Endothelial cell of umbilical vein (primary cell): Measurements from ENCODE around the gene TAPBPL. TPM values are rescaled to one million over a fixed set of nuclear protein-coding genes. Genes with fewer than 3 reads are reported as not detected.
A peak's percentile ranks its signal among the peaks of the same experiment; 100 is the strongest.

Source experiments
- BruUV-seq: library from RNA; stranded (reverse); fragments of 400-500 nt; replicated peaks from 2 replicates; lab custom pipeline; 2021; lab: Mats Ljungman, UMichigan
- CTCF ChIA-PET: fragments of 300-600, 350-600 bp; sonication (Branson Sonifier 250); formaldehyde crosslinking; loops from one replicate; lab custom pipeline; 2021; ENCODE audit warnings: antibody characterized with exemption, inconsistent platforms; lab: Charles Lee
- POLR2A ChIA-PET: fragments of 300-600, 350-600 bp; sonication (Branson Sonifier 250); formaldehyde crosslinking; loops from one replicate; lab custom pipeline; 2021; ENCODE audit warnings: antibody characterized with exemption, inconsistent platforms; lab: Charles Lee
- DNase-seq: peaks from one replicate; pipeline ENCODE4 v3.0.0-alpha.2; 2011; ENCODE audit warnings: low read depth, low spot score
- FAIRE-seq: peaks from 2 replicates; lab custom pipeline; 2011; peaks lifted over from hg19 to GRCh38; lab: Jason Lieb, UNC
- H2AFZ ChIP-seq: 2 replicates; pipeline ENCODE4 v1.6.0; 2012; ENCODE audit warnings: low read depth, low read length, control low read depth, inconsistent platforms
- H3K27ac ChIP-seq: 2 replicates; pipeline ENCODE4 v1.5.1; 2011; ENCODE audit warnings: low read depth, mild to moderate bottlenecking, control low read depth, low read length, moderate library complexity; ENCODE audit not compliant: insufficient read depth
- H3K27me3 ChIP-seq, 2 experiments: 2 replicates each; pipeline versions ENCODE4 v1.6.0 to v1.6.1; 2011; ENCODE audit warnings: low read length in 2 of 2, mixed read lengths in 1 of 2; ENCODE audit not compliant: control insufficient read depth in 2 of 2, insufficient read depth in 2 of 2
- H3K36me3 ChIP-seq, 2 experiments: 2 replicates in 1 of 2; 3 replicates in 1 of 2; pipeline ENCODE4 v1.5.1; 2011; ENCODE audit warnings: low read length in 2 of 2, mild to moderate bottlenecking in 1 of 2, moderate library complexity in 1 of 2; ENCODE audit not compliant: control insufficient read depth in 2 of 2, insufficient read depth in 2 of 2; ENCODE audit errors: extremely low read depth in 1 of 2
- H3K4me1 ChIP-seq: 3 replicates; pipeline ENCODE4 v1.5.1; 2011; ENCODE audit warnings: mild to moderate bottlenecking, low read length; ENCODE audit not compliant: control insufficient read depth, insufficient read depth; ENCODE audit errors: extremely low read depth
- H3K4me2 ChIP-seq: 2 replicates; pipeline ENCODE4 v1.6.1; 2011; ENCODE audit warnings: low read length, control low read depth, mixed read lengths; ENCODE audit not compliant: insufficient read depth
- H3K4me3 ChIP-seq, 3 experiments: fragments of 200-600 bp in 1 of 3; sonication (generic), shearing (Covaris generic) in 1 of 3; replicated peaks in 1 of 3; 2 replicates each; pipeline ENCODE4 v1.5.1; 2011 to 2016; ENCODE audit warnings: control low read depth in 3 of 3, low read length in 3 of 3, mild to moderate bottlenecking in 2 of 3, inconsistent platforms in 1 of 3, low read depth in 1 of 3, moderate library complexity in 1 of 3; ENCODE audit not compliant: insufficient read depth in 1 of 3
- H3K79me2 ChIP-seq: 2 replicates; pipeline ENCODE4 v1.6.0; 2012; ENCODE audit warnings: low read length, inconsistent platforms; ENCODE audit not compliant: control insufficient read depth, insufficient read depth
- H3K9ac ChIP-seq: replicated peaks from 2 replicates; pipeline ENCODE3; 2011; ENCODE audit warnings: low read length, control low read depth; ENCODE audit not compliant: insufficient read depth; ENCODE audit errors: extremely low read depth
- H3K9me1 ChIP-seq: replicated peaks from 3 replicates; pipeline ENCODE4 v1.6.0; 2011; ENCODE audit warnings: mild to moderate bottlenecking, low read length; ENCODE audit not compliant: control insufficient read depth, insufficient read depth; ENCODE audit errors: extremely low read depth
- H3K9me3 ChIP-seq: replicated peaks from 2 replicates; pipeline ENCODE4 v1.5.1; 2012; ENCODE audit warnings: low read length, inconsistent platforms; ENCODE audit not compliant: control insufficient read depth, insufficient read depth
- H4K20me1 ChIP-seq: replicated peaks from 2 replicates; pipeline ENCODE3; 2011; ENCODE audit warnings: mild to moderate bottlenecking, low read length; ENCODE audit not compliant: control insufficient read depth, insufficient read depth; ENCODE audit errors: extremely low read depth
- CTCF ChIP-seq, 2 donors: IDR thresholded peaks; 1 replicate in 1 of 2; 2 replicates in 1 of 2; pipeline ENCODE4 v1.5.1; 2011; ENCODE audit warnings: low read length in 2 of 2, mild to moderate bottlenecking in 2 of 2, moderate library complexity in 2 of 2, control low read depth in 1 of 2, inconsistent platforms in 1 of 2, low read depth in 1 of 2; ENCODE audit not compliant: insufficient read depth in 1 of 2; ENCODE audit errors: extremely low read depth in 1 of 2
- EZH2 ChIP-seq: IDR thresholded peaks from 2 replicates; pipeline ENCODE4 v1.6.1; 2012; ENCODE audit warnings: borderline replicate concordance, low read depth, mild to moderate bottlenecking, moderate library complexity, low read length, inconsistent platforms; ENCODE audit not compliant: severe bottlenecking
- FOS ChIP-seq: IDR thresholded peaks from 2 replicates; pipeline ENCODE4 v1.6.1; 2011; ENCODE audit warnings: mild to moderate bottlenecking, low read length, moderate library complexity, borderline replicate concordance; ENCODE audit not compliant: insufficient read depth
- GATA2 ChIP-seq: IDR thresholded peaks from 2 replicates; pipeline ENCODE4 v1.7.0; 2011; ENCODE audit warnings: low read depth, mild to moderate bottlenecking, moderate library complexity, mixed read lengths, low read length; ENCODE audit not compliant: insufficient read length, insufficient read depth
- JUN ChIP-seq: IDR thresholded peaks from 2 replicates; pipeline ENCODE4 v1.6.1; 2011; ENCODE audit warnings: borderline replicate concordance, low read depth; ENCODE audit not compliant: insufficient read length, insufficient read depth
- MAX ChIP-seq: IDR thresholded peaks from 2 replicates; pipeline ENCODE4 v1.6.1; 2011; ENCODE audit not compliant: insufficient read depth, insufficient read length
- MYC ChIP-seq: IDR thresholded peaks from one replicate; pipeline ENCODE4 v1.6.1; 2011; ENCODE audit warnings: mild to moderate bottlenecking, low read depth, low read length
- POLR2A ChIP-seq: IDR thresholded peaks from 2 replicates; pipeline ENCODE4 v1.6.1; 2012; ENCODE audit warnings: low read depth, mild to moderate bottlenecking, control low read depth, low read length
- POLR2AphosphoS5 ChIP-seq: IDR thresholded peaks from 2 replicates; pipeline ENCODE4 v1.6.1; 2012; ENCODE audit warnings: low read depth, mild to moderate bottlenecking, control low read depth, low read length, moderate library complexity; ENCODE audit not compliant: insufficient read depth
- dilution Hi-C: fragments of 300-500 bp; cut with MboI; formaldehyde crosslinking; loops from one replicate; pipeline ENCODE4 v1.15.0; 2019; ENCODE audit warnings: low sequenced_read_pairs; ENCODE audit not compliant: extremely low pct_ligation_motif_present
- intact Hi-C: fragments of 100-400 bp; cut with micrococcal nuclease; formaldehyde crosslinking; loops from one replicate; pipeline ENCODE4 v1.10.0; 2022
- polyA plus RNA-seq, 4 experiments: library from polyadenylated mRNA; depleted of rRNA in 3 of 4; stranded (reverse) in 3 of 4; unstranded in 1 of 4; fragments of >200 nt; gene quantifications; 2 replicates each; pipeline versions ENCODE4 v1.2.1 to v1.2.3, GENCODE V29; 2011 to 2012; ENCODE audit warnings: missing spikeins in 1 of 4
- total RNA-seq: library from RNA; stranded (reverse); gene quantifications from 2 replicates; pipeline ENCODE4 v1.2.3, GENCODE V29; 2021

Gene TAPBPL
- total and polyA plus RNA-seq, 2 donors (not counting 3 experiments of a cell fraction or from before 2014, with no cell fraction given) = 11.7 to 28.6 TPM

- POLR2A ChIA-PET = interaction anchor here (1.4 kb wide), 1 partner anchor 71 kb away, joined by 3 read pairs; no protein-coding TSS in a partner anchor
These were observed 11.4 kb downstream of the TAPBPL start for GRCh38 chr12:6463216-6463615.

More at GRCh38 chr12:6463216-6463615, 11.4 kb downstream of the TAPBPL start:
- intact Hi-C loops = no loop called here
- DNase-seq (peak; percentile 39), FAIRE-seq (peak; percentile 63)
- BruUV-seq = no TSS peak
- H3K79me2 ChIP-seq = no peaks in the 10 kb centered on the region
- H3K9me3 ChIP-seq = no peaks in the 10 kb centered on the region
- peaks cover 13% of the 10 kb centered on the region for H3K4me1 ChIP-seq
- no peak overlapping the region for H3K9ac ChIP-seq
- CTCF ChIA-PET = interaction anchor here (1.0 to 3.8 kb wide), 5 partner anchors 20 to 137 kb away, joined by 3 to 17 read pairs (median 6); no protein-coding TSS in a partner anchor
- H3K36me3 ChIP-seq = peaks cover 6 to 19% of the 10 kb centered on the region in 2 experiments
- no peak overlapping the region for H2AFZ ChIP-seq
- H3K27me3 ChIP-seq = no peaks in the 10 kb centered on the region
- no peaks in the 10 kb centered on the region for H3K9me1 ChIP-seq
- H3K4me3 ChIP-seq = no peak overlapping the region
- no peak for TF ChIP-seq GATA2
- TF ChIP-seq POLR2A = no peak
- no peak for TF ChIP-seq CTCF (IDR thresholded peaks at IDR 0.05; ENCODE audit: extremely low read depth in 1 of 2, insufficient read depth in 1 of 2, low read depth in 1 of 2, low read length in 2 of 2)
- no peak for TF ChIP-seq EZH2
- TF ChIP-seq MYC = no peak
- TF ChIP-seq MAX = no peak
- TF ChIP-seq JUN = no peak
- TF ChIP-seq POLR2AphosphoS5 = no peak
- TF ChIP-seq FOS = no peak
- H3K4me2 ChIP-seq = no peak overlapping the region
- dilution Hi-C loops = no loop called here
- H4K20me1 ChIP-seq = no peaks in the 10 kb centered on the region
- H3K27ac ChIP-seq = no peak overlapping the region
